Heart left ventricle (tissue), 13 donors: ENCODE measurements around the gene CCNYL1.

ENCODE experiments used
- POLR2A ChIP-seq, 2 donors: fragments of 450-650 bp; IDR thresholded peaks; one replicate each; pipeline ENCODE4 v1.6.1; 2017; ENCODE audit warnings: antibody characterized with exemption in 2 of 2, mild to moderate bottlenecking in 2 of 2, moderate library complexity in 2 of 2
- TF ChIP-seq, protein P1 (sequence below), 12 donors: fragments of 200-600 bp; sonication (generic) in 4 of 12; IDR thresholded peaks; one replicate each; pipeline versions ENCODE4 v1.5.0 to v1.8.0; 2018 to 2022; ENCODE audit warnings: antibody characterized with exemption in 12 of 12, mild to moderate bottlenecking in 5 of 12
- donor health status: ischemic (EF 13 %, LVEDD 7.1; RV severe dilation, severe dysfunction).
- donor health status: DM: no; HTN: yes; CAD: no.
- donor health status: DM: no; HTN: no; CAD: no.
- donor health status: ischemic (EF 25% LVEDD 6.9; RV normal size, moderate dysfunction).
- donor health status: ischemic (EF 25% LVEDD 5.7; RV mildly dilated, moderate dysfunction).
- donor health status: ischemic (EF 35%, LVEDD 5.7; RV mildly dilated, moderate dysfunction).
- donor health status: nonischemic (EF 11% LVEDD 7.7; RV severe dilation, severe dysfunction).
- donor health status: DM: yes; HTN: yes; CAD: no.
- donor health status: PGD.
- donor health status: ischemic (EF 29% LVEDD 5.4; RV normal size, mild dysfunction).
- donor health status: nonischemic (EF 23%, LVEDD 6.1; RV moderate dilation, normal function).

DNA sequence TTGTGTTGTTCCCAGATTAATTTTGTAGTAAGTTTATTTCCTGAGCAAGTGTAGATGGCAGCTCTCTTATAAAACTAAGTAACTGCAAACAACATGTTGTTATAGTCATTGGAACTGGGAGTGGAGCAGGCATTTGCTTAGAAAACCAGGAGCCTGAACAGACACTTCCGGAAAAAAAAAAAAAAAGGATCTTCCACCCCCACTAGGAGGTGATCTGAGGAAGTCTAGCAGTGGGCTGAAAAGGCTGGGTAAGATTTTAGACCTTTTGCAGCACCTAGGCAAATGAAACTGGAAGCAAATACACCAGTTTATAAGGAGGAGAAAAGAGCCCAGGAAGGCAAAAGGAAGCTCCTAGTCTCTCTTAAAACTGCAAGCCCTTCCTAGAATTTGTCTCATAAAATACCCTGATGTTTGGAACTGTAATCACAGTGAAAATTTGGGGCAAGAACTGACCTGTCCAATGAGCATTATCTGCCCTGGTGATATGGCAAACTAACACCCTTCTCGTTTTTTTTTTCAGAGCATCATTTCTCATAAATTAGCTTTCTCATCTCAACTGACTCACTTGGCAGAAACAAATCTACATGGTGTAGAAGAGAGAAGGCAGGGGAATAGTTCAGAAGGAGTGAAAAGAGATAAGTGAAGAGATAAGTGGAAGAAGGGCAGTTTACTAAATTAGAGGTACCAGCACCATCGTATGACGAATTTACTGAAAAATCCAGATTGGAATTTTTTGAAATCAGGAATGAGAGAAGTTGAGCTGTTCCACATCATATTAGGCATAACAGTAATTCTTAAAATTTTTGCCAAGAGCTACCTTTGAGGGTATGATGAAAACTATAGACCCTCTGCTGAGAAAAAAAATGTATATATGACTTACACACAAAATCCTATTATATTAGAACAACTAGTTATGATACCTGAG lies 4.2 kb upstream of the CCNYL1 start:
- TF ChIP-seq, protein P1, sequence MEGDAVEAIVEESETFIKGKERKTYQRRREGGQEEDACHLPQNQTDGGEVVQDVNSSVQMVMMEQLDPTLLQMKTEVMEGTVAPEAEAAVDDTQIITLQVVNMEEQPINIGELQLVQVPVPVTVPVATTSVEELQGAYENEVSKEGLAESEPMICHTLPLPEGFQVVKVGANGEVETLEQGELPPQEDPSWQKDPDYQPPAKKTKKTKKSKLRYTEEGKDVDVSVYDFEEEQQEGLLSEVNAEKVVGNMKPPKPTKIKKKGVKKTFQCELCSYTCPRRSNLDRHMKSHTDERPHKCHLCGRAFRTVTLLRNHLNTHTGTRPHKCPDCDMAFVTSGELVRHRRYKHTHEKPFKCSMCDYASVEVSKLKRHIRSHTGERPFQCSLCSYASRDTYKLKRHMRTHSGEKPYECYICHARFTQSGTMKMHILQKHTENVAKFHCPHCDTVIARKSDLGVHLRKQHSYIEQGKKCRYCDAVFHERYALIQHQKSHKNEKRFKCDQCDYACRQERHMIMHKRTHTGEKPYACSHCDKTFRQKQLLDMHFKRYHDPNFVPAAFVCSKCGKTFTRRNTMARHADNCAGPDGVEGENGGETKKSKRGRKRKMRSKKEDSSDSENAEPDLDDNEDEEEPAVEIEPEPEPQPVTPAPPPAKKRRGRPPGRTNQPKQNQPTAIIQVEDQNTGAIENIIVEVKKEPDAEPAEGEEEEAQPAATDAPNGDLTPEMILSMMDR (IDR thresholded peaks at IDR 0.05): no peak
- no peak for TF ChIP-seq POLR2A (IDR thresholded peaks at IDR 0.05)
